Retinal pigment epithelial cell (primary cell): Measurements from ENCODE around the gene ZNF688.
"Not testable (repeated sequence)": the region's sequence is repeated elsewhere in the genome, so short reads cannot be mapped to it uniquely, and the experiment has no call there.

ENCODE experiments used
- DNase-seq: peaks from one replicate; pipeline ENCODE4 v3.0.0-alpha.2; 2010; ENCODE audit warnings: low read depth
- H3K4me3 ChIP-seq: 2 replicates; pipeline ENCODE4 v1.5.1; 2011; ENCODE audit warnings: mild to moderate bottlenecking, low read length, control low read depth, moderate library complexity
- TF ChIP-seq, protein P1 (sequence below): conservative IDR thresholded peaks from 2 replicates; pipeline ENCODE4 v1.5.1; 2011; ENCODE audit warnings: low read depth, low read length, control low read depth, inconsistent platforms

The ZNF688 gene

DNA sequence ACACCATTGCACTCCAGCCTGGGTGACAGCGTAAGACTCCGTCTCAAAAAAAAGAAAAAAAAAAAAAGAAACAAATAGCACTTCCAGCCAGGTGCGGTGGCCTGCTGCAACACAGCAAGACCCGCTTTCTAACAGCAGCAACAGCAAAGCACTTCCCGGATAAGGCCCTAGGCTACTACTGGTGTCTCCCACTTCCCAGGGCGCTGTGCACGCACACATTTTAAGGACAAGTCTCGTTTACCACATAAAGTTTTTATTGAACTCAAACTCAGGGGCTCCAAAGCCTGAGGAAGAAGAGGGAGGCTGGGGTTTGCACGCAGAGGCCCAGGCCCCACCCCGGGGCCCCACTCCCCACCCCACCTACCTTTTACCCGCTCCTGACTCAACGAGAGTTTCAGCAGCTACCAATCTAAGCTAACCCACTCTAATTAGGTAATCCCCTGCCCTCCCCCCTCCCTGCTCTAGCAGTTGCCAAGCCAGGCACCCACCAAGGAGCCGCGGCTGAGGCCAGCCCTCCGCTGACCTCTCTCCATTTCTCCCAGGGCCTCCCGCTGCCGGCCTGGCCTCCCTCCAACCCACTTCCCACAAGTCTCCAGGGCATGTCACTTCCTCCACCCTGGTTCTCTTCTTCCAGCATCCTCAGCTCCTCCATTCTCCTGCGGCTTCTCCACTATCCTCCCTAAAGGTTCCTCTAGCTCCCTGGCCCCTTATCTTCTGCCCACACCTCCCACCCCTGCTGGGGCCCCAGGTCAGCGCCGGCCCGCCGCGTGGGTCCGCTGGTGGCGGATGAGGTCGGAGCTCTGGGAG lies 47.5 kb downstream of the ZNF688 start:
- TF ChIP-seq, protein P1, sequence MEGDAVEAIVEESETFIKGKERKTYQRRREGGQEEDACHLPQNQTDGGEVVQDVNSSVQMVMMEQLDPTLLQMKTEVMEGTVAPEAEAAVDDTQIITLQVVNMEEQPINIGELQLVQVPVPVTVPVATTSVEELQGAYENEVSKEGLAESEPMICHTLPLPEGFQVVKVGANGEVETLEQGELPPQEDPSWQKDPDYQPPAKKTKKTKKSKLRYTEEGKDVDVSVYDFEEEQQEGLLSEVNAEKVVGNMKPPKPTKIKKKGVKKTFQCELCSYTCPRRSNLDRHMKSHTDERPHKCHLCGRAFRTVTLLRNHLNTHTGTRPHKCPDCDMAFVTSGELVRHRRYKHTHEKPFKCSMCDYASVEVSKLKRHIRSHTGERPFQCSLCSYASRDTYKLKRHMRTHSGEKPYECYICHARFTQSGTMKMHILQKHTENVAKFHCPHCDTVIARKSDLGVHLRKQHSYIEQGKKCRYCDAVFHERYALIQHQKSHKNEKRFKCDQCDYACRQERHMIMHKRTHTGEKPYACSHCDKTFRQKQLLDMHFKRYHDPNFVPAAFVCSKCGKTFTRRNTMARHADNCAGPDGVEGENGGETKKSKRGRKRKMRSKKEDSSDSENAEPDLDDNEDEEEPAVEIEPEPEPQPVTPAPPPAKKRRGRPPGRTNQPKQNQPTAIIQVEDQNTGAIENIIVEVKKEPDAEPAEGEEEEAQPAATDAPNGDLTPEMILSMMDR: no peak
- DNase-seq: no peak
- H3K4me3 ChIP-seq: no peak overlapping the region

DNA sequence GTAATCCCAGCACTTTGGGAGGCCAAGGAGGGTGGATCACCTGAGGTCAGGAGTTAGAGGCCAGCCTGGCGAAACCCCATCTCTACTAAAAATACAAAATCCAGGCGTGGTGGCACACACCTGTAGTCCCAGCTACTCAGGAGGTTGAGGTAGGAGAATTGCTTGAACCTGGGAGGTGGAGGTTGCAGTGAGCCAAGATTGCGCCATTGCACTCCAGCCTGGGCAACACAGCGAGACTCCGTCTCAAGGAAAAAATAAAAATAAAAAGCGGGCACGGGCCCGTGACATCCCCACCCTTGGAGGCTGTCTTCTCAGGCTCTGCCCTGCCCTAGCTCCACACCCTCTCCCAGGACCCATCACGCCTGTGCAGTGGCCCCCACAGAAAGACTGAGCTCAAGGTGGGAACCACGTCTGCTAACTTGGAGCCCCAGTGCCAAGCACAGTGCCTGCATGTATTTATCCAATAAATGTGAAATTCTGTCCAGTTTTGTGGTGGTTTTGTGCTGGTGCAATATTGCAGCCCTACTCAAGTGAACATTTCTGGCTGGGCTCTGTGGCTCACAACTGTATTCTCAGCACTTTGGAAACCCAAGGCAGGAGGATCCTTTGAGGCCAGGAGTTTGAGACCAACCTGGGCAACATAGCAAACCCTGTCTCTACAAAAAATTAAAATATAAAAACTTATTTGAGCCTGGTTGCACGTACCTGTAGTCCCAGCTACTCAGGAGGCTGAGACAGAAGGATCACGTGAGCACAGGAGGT lies 48.6 kb downstream of the ZNF688 start:
- not testable (repeated sequence) for H3K4me3 ChIP-seq, DNase-seq

DNA sequence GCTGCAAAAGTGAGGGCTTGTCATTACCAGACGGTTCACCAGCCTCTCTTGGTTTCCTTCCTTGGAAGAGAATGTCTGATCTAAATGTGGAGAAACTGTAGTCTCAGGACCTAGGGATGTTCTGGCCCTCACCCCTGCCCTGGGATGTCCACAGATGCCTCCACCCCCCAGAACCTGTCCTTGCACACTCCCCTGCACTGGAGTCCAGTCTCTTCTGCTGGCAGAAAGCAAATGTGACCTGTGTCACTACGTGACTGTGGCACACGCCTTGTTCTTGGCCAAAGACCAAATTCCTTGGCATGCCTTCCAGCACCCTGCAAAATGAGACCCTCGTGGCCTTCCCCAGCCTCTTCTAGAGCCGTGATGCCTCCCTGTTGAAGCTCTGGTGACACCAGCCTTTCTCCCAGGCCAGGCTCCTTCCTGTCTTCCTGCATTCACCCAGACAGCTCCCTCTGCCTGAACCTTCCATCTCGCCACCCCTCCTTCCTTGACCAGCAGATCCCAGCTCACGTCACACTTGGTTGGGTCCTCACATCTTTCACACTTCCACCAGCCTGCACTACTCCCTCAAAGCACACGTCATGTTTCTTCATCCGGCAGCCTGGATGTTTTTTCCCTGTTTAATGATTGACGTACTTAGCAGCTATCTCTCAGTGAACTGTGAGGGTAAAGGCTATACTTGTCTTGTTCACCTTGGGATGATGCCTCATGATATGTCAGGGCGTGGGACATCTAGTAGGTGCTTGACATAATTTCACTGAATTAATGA lies 49.5 kb downstream of the ZNF688 start:
- DNase-seq: no peak
- no peak overlapping the region for H3K4me3 ChIP-seq
- TF ChIP-seq, protein P1: no peak

DNA sequence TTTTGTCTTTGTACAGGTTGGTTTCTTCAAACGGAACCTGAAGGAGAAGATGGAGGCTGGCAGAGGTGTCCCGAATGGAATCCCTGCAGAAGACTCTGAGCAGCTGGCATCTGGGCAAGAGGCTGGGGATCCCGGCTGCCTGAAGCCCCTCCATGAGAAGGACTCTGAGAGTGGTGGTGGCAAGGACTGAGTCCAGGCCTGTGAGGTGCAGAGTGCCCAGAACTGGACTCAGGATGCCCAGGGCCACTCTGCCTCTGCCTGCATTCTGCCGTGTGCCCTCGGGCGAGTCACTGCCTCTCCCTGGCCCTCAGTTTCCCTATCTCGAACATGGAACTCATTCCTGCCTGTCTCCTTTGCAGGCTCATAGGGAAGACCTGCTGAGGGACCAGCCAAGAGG lies 50.0 kb downstream of the ZNF688 start:
- H3K4me3 ChIP-seq: no peak overlapping the region
- DNase-seq: no peak
- TF ChIP-seq, protein P1: no peak
